GM12891 (cell line): ENCODE measurements around the gene RAB3C.

Experiments
- DNase-seq: peaks from one replicate; pipeline ENCODE4 v3.0.0; 2011; ENCODE audit warnings: low spot score; ENCODE audit not compliant: insufficient read length
- FAIRE-seq: peaks from 2 replicates; lab custom pipeline; 2011; peaks lifted over from hg19 to GRCh38; lab: Jason Lieb, UNC
- PAX5 ChIP-seq: IDR thresholded peaks from 2 replicates; pipeline ENCODE4 v1.6.1; 2011; ENCODE audit warnings: low read length, moderate library complexity, mild to moderate bottlenecking; ENCODE audit not compliant: insufficient read depth, severe bottlenecking
- POLR2A ChIP-seq: IDR thresholded peaks from 2 replicates; pipeline ENCODE4 v1.6.1; 2011; ENCODE audit warnings: low read depth, low read length, control low read depth
- POLR2AphosphoS5 ChIP-seq: IDR thresholded peaks from 2 replicates; pipeline ENCODE4 v1.6.1; 2011; ENCODE audit warnings: low read depth, low read length, control low read depth
- POU2F2 ChIP-seq: IDR thresholded peaks from 2 replicates; pipeline ENCODE4 v1.6.1; 2011; ENCODE audit warnings: low read depth, mild to moderate bottlenecking, control low read depth, low read length, moderate library complexity
- SPI1 ChIP-seq: IDR thresholded peaks from 2 replicates; pipeline ENCODE4 v1.6.1; 2011; ENCODE audit warnings: low read depth, low read length, control low read depth
- TAF1 ChIP-seq: IDR thresholded peaks from 2 replicates; pipeline ENCODE4 v1.6.1; 2011; ENCODE audit warnings: low read depth, low read length, control low read depth

RAB3C gene

GRCh38 chr5:58800861-58801540 is 218.1 kb downstream of the RAB3C start:
- TF ChIP-seq POLR2A (no peak), PAX5 (no peak)
- DNase-seq (no peak), FAIRE-seq (no peak)

DNA sequence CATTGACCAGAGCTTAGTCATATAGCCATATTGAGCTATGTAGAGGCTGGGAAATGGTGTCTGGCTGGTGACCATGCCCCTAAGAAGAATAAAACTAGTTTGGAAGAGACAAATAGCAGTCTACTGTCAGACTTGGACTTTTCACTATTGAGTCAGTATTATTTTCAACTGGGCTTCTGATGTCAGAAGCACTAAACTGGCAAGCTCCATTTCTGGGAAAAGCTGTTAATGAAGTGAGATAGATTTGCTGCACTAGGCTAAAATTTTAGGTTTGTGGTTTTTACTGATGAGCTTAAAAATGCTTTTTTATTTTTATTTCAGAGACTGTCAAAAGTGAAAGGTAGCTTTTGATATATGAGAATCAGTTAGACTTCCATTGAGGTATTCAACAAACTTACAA is 220.2 kb downstream of the RAB3C start:
- FAIRE-seq, result no peak
- TF ChIP-seq POLR2A (no peak), POLR2AphosphoS5 (no peak), POU2F2 (no peak), SPI1 (no peak), TAF1 (no peak), PAX5 (no peak)
- no peak for DNase-seq

DNA sequence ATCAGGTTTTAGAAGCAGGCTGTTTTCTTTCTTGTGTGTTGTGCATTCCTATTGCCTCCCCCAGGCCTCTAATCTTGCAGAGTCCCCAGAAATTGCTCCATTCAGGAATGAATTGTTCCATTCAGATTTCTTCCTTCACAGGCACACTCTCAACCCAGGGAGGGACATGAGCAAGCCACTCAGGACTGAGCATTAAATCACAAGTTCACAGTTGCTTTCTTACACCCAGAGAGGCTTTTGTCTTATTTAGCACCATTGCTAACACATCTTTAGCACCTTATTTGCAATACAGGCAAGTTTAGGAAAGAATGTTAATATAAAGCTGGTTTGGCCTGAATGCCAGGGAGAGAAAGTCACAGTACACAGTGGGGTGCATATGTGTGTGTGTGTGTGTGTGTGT is 221.4 kb downstream of the RAB3C start:
- TF ChIP-seq POLR2AphosphoS5 (no peak), PAX5 (no peak), POU2F2 (no peak), TAF1 (no peak), POLR2A (no peak)
- FAIRE-seq (no peak), DNase-seq (no peak)

GRCh38 chr5:58810086-58810485 is 227.2 kb downstream of the RAB3C start:
- no peak for DNase-seq

GRCh38 chr5:58813855-58814254 is 231.0 kb downstream of the RAB3C start:
- FAIRE-seq, result no peak
- TF ChIP-seq POLR2A (no peak), POU2F2 (no peak), TAF1 (no peak)
- DNase-seq, result no peak

More at GRCh38 chr5:58810086-58810485, 227.2 kb downstream of the RAB3C start:
- no peak for TF ChIP-seq PAX5
- no peak for TF ChIP-seq POU2F2
- no peak for TF ChIP-seq POLR2A
- TF ChIP-seq SPI1, result no peak
- TF ChIP-seq TAF1, result no peak
- TF ChIP-seq POLR2AphosphoS5, result no peak
- no peak for FAIRE-seq

DNA sequence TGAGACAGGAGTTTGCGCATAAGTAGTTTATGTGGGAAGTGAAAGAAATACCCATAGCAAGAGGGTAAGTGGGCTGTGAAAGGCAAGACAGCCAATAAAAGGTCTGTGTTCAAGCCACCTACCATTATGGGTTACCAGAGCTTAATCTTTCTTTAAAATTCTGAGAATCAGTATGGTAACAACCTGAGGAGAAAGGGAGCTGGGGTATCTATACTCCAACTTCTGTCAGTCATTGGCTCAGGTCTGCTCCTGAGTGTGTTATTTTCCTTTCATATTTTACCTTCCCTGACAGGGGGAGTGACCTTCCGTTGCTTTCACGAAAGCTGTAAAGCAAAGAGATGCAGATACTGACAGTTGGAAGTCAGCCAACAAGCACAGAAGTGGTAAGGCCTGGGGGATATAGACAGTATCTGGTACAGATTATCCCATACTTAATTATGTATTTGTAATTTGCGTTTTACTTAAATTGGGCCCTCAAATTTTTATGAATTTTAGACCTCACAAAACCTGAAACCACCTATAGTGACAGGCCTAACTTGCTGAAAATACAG is 233.4 kb downstream of the RAB3C start:
- DNase-seq, result no peak
- no peak for FAIRE-seq

DNA sequence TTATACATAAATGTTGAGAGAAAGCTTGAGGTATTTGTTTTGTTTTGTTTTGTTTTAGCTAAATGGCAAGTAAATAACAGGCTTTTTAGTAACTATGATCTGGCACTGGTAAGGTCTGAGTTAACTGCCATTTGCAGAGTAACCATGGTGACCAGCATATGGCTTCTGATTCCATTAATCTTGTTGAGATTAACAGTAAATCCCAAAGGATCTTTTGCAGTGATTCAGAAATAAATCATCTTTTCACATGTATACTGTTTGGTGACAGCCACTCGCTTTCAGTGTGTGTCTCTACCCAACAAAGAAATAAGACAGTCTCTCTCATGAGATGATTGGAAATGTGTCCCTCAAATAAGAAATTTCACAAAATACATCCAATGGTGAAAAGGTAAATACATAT is 235.6 kb downstream of the RAB3C start:
- TF ChIP-seq POU2F2 (no peak), POLR2A (no peak), POLR2AphosphoS5 (no peak), PAX5 (no peak), TAF1 (no peak), SPI1 (no peak)
- DNase-seq, result no peak
- no peak for FAIRE-seq

More for the DNA sequence above, 233.4 kb downstream of the RAB3C start:
- TF ChIP-seq POLR2A (no peak), POU2F2 (no peak), SPI1 (no peak), PAX5 (no peak), POLR2AphosphoS5 (no peak), TAF1 (no peak)

- DNase-seq (no peak), FAIRE-seq (no peak)
- TF ChIP-seq TAF1 (no peak), POLR2A (no peak)
These were observed 242.6 kb downstream of the RAB3C start for GRCh38 chr5:58825441-58825840.

GRCh38 chr5:58825899-58826298 is 243.0 kb downstream of the RAB3C start:
- DNase-seq (no peak), FAIRE-seq (no peak)
- no peak for TF ChIP-seq POU2F2
- no peak for TF ChIP-seq POLR2AphosphoS5
- no peak for TF ChIP-seq POLR2A
- no peak for TF ChIP-seq TAF1
- TF ChIP-seq SPI1, result no peak
- no peak for TF ChIP-seq PAX5

DNA sequence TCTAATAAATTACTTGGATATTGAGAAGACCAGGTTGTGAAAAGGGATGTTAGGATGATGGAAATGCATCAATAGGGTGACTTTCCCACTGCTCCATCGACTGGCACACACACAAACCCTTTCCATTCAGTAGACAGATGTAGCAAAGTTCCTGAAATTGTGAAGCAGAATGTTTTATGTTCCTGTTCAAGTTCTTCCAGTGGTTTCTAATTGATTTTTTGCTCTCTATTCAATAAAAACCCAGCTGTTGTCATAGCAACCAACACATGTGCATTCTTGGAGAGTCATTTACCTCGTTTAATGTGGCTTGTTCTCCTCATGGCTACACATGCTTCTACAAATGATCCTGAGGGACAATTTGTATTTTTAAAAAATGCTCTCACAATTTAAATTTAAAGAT is 244.6 kb downstream of the RAB3C start:
- DNase-seq (no peak), FAIRE-seq (no peak)
- TF ChIP-seq TAF1 (no peak), POU2F2 (no peak)
